K562 treated with DMSO at 1 percent for 4 hours (cell line): Measurements from ENCODE around the gene MMD. TPM values are rescaled to one million over a fixed set of nuclear protein-coding genes. Genes with fewer than 3 reads are reported as not detected.

Experiments
- total RNA-seq: library from RNA; unstranded; fragments of 300-600 nt; gene quantifications from 2 replicates; pipeline ENCODE4 v1.2.3, GENCODE V29; 2022; ENCODE audit not compliant: insufficient read depth

MMD gene, protein sequence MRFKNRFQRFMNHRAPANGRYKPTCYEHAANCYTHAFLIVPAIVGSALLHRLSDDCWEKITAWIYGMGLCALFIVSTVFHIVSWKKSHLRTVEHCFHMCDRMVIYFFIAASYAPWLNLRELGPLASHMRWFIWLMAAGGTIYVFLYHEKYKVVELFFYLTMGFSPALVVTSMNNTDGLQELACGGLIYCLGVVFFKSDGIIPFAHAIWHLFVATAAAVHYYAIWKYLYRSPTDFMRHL
- 9.3 and 10.7 TPM in 2 replicates for total RNA-seq

GRCh38 chr17:55421179-55421934 lies at the start of gene MMD:
Gene MMD (minus strand): TSS chr17:55421835. CDS start chr17:55421695, 140 bp downstream.

Other genes starting within 250 kb of the MMD start
- gene HLF, start 156.9 kb downstream of the MMD start, total RNA-seq: not detected in 2 replicates
- not detected in 2 replicates for gene SMIM36, start 89.6 kb upstream of the MMD start, total RNA-seq